ENCODE data around the gene ZFPM1.

ZFPM1 gene

DNA sequence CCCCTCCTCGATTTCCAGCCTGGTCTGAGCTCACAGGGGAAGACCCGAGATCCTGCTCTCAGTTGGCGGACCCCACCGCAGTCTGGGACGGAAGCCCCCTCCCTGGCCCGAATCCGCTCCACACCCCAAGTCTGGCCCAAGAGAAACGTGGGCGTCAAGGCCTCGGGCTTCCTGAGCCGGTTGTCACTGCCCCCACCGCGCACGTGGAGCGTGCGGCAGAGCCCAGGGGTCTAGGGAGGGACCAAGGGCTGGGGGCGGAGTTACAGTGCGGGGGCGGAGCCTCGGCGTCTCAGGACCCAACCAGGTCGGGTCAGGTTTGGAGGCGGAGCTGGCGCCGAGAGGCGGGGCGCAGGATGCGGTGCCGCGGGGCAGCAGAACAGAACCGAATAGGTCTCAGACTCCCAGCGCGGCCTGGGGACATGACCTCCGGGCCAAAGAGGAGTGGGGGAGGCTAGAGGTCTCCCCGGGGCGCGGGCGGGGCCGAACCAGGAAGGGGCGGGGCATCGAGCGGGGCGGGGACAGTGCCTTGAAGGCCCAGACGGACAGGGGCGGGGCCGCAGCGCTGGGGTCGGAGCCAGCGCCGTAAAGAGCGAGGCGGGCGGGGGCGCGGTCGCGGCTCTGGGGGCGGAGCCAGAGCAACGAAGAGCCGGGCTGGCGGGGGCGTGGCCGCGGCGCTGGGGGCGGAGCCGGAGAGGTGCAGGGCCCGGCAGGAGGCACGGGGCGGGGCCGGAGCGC, 431 bp upstream of the ZFPM1 start:
- DNase-seq, result peak; percentile 100

DNA sequence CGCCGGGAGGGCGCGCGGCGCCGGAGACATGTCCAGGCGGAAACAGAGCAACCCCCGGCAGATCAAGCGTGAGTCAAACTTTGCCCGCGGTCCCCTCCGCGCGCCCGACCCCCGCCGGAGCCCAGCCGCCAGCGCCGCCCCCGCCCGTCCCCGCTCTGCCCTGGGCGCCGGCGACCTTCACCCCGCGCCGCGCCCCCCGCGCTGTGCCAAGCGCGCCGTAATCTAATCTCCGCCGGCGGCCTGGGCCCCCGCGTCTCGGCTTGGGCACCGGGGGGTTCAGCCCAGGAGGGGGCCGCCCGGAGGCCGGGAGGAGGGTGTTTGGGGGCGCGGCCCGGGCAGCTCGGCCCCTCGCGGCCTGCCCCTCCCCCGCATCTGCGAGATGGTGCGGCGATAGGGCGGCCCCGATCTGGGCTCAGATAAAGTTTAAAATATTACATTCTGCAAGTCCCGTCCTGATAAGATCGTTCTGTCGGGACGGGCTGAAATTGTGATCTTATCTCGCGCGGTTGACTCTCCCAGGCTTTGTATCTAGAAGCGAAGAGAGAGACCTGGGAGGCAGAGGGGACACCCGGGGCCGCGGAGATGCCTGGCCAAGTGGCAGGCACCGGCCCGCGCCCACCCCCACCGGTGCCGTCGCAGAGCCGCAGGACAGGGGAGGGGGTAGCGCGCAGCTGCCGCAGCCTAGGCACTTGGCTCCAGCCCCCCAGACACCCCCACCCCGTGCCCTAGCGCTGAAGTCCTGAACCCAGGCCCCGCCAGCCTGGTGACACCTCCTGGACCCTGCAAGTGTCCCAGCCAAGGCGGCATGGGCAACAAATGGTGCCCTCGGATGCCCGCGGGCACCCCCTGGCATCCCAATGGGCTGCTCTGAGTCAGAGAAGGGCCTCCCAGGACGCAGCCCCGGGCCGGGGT, 787 bp downstream of the ZFPM1 start:
- DNase-seq, result peak; percentile 40

DNA sequence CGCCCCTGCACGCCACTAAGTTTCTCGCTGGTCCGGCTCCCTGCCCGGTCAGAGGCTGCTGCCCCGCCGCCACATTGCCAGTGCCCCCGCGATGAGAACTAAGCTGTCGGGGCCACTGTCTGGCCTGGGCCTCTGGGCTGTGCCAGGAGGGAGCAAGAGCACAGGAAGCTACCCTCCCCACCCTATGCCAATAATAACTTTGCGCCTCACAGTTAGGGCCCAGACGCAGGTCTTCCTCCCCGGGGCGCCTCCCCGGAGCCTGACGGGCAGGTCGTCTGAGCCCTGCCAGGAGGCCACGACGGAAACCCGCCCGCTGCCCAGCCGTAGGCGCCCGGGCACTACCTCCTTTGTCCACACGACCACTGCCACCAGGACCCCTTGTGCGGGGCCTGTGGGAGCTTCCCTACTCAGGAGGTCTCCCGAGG, 1.5 kb downstream of the ZFPM1 start:
- DNase-seq, result peak; percentile 66

DNA sequence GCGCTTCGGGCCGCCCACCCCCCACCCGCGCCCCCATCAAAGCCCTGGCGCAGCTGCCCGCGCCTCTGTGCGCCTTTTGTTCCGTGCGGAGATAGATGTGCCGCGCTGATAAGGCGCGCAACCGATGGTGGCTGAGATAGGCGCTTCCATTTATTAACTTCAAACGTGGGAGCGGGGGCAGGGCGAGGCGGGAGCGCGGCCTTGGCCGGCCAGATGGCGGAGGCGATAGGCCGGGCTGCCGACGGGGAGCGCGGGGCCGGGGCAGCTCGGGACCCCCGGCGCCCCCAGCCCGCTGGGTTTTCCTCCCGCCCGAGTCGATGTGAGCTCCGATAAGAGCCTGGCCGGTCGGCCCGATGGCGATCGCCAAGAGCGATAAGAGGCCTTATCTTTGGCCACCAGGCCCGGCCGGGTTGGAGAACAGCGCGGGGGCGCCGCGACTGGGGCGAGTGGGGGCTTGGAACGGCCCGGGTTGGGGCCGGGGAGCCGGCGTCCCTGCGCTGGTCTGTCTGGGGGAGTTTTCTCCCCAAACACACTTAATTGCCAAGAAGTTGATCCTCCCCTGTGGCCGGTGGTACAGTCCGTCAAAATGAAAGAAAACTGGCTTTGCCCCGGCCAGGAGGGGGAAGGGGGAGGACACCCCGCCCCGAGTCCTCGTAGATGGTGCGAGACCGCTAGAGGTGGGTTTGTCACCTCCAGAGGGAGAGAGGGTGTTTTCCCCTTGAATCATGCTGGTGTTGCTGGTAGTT, 2.7 kb downstream of the ZFPM1 start:
- DNase-seq, result peak; percentile 71

DNA sequence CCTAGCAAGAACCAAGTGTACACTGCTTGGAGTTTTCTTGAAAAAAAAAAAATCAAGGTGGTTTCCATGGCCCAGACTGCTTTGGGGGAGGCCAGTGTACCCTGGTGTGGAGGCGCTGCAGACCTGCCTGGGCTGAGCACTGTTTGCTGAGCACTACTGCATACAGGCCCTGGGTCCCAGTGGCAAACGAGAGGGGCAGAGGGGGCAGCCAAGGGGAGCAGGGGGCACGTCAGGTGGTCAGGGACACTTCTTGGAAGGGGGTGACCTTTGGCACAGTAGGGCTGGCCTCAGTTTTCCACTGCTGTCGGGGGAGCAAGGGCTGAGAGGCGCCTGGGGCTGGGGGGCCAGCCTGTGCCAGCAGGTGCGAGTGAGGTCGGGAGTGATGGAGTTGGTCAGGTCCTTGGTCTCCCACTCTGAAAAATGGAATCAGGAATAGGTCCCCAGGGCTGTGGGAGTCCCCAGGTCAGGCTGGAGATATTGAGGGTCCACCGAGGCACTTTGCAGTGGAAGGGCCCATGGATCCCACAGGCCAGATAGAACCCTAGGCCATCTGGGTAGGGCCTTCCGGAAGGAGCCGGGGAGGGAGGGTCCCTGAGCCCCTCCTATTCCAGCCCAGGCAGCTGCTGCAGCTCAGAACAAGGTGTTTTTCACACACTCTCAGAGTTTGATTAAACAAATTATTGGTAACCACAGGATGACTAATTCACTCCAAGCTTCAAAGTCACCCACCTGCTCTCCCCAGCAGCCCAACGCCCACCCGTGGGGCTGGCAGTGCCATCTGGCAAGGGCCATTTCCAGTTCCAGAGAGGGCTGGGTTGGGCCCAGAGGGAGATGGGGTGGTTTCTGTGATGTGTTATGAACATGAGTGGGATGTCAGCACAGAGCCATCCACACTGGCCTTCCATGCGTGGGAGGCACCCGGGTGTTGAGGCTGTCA, 3.5 kb downstream of the ZFPM1 start:
- DNase-seq, result peak; percentile 71

DNA sequence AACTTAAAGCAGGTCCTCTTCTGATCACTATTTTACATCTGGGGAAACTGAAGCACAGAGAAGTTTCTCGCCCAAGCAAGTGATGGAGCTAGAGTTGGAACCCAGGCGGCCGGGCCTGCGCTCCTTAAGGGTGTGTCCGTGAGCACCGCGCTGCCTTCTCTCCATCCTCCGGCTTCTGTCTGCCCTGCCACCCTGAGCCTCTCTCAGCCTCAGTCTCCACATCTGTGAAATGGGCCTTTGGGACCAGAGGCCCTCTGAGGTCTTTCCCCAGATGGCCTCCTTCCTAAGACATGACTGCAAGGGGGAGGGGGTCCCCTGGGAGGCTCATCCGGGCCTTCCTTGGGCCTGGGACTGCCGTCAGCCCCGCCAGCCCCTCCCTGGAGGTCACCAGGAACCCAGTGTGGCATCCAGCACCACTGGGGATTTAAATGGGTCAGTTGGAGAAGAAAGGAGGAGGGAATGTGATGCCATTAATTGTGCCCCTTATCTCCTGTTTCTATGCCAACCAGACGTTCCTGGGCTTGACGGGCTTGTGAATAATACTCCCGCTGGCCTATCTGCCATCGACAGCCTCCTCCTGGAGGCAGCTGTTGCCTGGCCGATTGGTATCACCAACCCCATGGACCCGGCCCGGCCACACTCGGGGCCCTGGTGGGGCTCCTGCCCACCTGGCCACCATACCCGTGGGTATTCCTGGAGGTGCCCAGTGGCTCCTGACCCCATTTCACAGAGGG, 5.1 kb downstream of the ZFPM1 start:
- no peak for DNase-seq

DNA sequence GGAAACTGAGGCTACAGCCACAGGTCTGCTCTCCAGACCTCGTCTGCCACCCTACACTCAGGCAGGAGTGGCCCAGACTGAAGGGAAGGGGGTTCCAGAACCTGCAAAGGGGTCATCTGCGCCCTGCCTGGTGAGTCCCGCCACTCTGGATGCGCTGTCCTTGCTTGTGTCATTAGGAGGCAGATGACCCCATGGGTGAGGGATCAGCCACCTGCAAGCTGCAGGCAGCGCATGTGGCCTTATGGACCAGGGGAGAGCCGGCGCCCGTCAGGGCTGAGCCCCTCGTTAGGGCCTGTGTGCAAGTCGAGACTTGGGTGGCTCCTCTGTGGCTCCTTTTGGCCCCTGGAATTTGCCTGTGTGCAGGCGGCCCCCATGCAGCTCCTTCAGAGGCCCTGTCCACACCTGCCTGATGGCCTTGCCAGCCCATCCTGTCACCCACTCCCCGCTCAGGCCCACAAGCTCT, 5.7 kb downstream of the ZFPM1 start:
- no peak for DNase-seq

DNA sequence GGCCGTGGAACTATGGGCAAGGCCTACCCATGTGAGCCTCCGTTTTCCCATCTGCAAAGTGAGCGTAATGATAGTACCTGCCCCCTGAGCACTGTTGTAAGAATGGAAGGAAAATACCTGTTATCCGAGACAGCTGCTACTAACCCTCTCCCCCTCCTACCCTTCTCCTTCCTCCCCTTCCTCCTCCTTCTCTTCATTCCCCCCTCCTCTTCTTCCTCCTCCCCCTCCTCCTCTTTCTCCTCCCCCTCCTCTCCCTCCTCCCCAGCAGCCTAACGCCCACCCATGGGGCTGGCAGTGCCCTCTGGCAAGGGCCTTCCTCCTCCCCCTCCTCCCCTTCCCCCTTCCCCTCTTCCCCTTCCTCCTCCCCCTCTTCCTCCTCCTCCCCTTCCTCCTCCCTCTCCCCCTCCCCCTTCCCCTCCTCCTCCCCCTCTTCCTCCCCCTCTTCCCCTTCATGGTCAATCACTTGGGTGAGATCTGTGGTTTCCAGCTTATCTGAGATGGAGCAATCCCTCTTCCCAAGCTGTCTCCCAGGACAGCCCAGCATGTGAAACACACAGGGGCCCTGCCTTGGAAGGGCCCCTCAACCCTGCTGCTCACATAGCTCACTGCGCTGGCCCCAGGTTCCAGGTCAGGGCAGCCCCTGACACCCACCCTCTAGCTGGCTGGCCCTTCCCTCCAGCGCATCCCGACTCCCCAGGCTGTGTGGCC, 6.4 kb downstream of the ZFPM1 start:
- no peak for DNase-seq

DNA sequence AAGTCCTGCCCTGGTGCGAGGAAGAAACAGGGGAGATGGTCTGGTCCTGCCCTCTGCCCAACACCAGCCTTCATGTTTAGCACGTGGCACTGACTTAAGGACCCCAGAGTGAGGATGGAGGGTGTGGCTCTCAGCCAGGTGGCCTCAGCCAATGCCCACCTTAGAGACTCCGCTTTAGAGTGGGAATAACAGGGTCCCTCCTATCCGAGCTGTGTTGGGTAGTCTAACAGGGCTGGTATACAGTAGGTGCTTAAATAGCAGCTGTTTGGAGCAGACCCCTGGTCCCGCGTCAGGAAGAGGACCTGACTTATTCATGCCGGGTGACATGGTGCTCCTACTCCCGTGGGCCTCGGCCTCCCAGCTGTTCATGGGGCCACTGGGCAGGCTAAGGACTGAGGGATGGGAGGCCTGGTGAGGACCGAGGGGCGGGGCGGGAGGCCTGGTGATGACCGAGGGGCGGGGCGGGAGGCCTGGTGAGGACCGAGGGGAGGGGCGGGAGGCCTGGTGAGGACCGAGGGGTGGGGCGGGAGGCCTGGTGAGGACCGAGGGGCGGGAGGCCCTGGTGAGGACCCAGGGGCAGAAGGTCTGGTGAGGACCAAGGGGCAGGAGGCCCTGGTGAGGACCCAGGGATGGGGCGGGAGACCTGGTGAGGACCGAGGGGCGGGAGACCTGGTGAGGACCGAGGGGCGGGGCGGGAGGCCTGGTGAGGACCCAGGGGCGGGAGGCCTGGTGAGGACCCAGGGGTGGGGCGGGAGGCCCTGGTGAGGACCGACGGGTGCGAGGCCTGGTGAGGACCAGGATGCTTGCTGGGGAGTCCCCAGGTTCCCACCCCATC, 7.6 kb downstream of the ZFPM1 start:
- no peak for DNase-seq

DNA sequence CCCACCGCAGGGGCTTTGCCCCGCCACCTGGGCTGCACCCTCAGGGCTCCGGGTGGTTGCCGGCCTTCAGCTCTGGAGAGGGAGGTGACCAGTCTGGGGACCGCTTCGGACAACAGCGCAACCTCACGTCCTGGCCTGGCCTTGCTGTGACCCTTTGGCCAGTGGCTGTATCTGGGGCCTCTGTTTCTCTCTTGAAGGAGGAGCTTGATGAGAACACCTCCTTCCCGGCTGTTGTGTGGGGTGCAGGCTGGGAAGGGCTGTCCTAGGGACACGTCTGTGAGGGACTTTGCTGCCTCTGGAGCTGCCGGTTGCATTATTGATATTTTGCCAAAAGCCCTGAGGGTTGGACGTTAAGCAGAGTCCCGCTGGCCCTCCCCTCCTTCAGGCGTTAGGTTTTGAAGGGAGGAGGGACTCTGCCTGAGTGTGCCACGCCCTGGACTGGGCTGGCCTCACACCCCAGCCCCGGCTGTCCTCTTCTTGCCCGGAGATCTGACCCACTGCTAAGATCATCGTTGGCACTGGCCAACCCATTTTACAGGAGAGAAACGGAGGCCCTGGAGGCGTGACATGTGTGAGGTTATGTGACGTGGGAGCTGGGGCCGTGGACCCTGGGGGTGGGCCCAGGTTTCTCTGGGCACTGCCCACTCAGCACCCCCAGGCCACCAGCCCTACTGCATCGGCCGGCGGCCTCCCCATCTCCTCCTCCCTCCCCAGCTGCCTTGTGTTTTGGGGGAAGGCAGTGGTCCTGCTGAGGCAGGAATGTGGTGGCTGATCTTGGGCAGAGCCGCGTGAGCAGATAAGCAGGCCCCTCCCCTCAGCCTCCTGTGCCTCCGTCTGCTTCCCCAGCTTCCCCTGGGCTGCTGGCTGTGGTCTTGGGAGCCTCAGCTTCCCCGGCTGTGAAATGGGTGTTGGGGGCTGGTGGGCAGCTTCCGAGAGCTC, 8.5 kb downstream of the ZFPM1 start:
- no peak for DNase-seq

DNA sequence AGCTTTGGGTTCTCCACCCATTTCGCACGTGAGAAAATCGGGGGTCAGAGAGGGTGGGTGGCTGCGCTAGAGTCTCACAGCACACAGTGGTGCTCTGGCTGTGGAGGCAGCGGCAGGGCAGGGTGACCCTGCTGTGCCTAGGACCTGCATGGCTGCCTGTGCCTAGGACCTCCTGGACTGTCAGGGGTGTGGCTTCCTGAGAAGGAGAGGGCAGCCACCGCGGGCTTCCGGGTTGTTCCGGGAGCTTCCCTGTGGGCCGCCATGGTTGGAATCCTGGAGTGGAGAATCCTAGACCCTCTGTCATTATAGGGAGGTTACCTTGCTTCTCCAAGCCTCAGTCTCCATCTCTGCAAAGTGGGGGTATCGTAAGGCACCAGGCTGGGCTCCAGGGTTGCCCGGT, 9.3 kb downstream of the ZFPM1 start:
- DNase-seq, result no peak

DNA sequence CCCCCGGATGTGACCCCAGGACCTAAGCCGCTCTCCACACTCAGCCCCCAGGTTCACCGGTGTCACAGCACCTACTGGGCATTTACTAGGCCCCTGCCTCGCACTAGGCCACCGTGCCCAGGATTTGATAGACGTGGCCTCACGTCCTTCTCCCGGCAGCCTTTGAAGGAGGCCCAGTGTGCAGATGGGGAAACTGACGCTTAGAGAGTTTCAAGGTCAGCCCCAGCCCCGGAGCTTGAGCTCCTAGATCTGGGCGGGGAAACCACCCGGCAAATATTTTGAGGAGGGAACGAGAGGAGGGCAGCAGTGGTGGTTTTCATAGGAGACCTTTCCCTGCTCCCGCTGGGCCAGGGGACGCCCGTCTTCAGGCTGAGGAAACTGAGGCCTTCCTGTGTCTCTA, 10.3 kb downstream of the ZFPM1 start:
- no peak for DNase-seq

DNA sequence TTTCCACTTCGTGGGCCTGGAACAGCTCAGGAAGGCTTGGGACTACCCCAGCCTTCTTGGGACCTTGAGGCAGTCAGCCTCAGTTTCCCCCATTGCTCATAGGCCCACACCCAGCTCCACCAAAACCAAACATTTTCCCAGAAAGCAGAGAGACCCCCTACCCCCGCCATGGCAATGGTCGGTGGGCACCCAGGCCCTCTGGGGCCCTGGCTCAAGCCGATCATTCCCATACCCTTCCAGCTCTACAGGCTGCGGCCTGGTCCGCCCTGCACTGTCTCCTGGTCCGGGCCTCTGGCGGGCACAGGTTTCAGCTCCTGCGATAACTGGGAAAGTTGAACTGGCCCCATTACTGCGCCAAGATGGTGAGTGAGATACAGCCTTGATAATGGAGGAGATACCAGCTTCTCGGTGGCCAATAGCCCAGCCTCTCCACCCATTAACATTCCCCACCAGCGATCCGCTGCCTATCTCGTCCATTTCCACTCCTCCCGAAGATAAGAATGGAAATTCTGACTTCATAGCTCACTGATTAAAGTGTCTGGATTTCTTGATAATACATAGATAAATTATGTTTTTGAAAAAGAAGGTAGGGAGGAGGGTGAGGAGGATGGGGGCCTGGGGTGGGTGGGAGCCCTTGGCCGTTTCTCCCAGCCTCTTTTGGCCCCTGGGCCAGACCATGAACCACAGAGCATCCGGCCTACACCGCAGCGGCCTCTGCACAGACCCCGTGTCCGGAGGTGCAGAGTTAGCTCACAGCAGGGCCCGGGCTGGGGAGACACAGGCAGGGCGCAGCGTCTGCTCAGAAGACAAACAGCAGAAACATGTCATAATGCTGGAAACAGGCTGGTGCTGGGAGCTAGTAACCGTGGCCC, 11.6 kb downstream of the ZFPM1 start:
- DNase-seq, result peak; percentile 24

DNA sequence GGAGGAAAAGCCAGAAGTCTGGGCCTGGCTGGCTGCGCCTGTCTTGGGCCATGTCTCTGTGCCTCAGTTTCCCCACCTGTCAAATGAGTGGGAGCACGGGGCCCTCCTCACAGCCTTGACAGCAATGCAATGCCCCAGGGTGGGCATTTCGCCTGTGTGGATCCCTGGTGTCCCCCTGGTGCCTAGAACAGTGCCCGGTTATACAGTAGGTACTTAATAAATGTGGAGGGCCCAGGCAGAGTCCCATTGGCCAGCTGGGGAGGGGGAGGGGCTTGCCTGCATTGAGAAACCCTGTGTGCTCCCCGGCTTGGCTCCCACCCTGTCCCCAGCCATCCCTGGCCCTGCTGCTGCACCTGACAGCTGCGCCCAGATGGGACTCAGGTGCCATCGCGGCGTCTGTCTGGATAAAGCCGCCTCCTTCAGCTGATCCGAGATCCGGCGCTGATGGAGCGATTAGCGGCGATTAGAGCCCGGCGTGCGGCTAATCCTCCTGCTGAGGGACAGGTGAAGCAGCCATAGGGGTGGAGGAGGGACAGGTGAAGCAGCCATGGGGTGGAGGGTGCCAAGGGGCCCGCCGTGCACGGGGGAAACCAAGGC, 12.4 kb downstream of the ZFPM1 start:
- no peak for DNase-seq

DNA sequence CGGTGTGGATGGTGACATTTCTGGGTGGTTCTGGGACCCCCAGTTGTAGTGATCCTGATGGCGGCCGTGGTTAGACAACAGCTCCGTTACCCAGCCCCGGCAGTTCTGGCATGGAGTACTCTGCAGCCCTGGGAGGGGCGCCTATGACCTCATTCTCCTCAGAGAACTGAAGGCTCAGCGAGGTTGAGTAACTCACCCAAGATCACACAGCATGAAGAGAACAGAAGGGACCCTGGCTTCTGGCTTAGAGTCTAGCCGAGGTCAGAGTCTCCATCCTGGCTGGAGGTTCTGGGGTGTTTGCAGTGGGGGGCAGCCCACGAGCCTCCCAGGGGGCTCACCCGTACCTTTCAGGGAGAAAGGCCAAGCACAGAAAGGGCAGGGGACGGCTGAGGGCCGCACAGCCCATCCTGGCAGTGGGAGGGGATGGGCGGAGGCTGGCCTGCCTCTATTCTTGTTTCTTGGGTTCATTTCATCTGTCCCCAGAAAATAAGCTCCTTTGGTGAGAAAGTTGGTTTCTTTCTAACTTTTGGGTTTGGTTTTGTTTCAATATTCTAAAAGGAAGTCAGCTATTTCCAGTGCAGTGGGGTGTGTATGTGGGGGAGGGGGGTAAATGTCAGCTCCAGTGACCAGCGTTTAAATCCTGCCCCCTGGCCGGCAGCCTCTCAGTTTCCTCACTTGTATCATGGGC, 13.2 kb downstream of the ZFPM1 start:
- peak; percentile 52 for DNase-seq

DNA sequence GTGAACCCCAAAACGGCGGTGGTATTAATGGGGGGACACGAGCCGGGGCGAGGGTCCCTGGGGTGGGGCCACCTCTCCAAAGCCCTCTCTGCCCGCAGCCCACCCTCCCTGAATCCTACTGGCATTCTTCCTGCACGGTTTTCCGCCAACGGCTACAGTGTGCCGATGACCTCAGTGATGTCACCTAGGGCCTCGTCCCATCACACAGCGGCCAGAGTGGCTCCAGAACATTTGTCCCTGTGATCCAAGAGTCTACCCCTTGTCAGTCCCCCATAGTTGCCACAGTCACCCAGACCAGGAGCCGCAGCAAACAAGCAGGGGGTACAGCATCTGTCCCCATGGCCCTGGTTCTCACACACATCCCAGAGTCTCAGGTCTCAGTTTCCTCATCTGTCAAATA, 13.9 kb downstream of the ZFPM1 start:
- no peak for DNase-seq

DNA sequence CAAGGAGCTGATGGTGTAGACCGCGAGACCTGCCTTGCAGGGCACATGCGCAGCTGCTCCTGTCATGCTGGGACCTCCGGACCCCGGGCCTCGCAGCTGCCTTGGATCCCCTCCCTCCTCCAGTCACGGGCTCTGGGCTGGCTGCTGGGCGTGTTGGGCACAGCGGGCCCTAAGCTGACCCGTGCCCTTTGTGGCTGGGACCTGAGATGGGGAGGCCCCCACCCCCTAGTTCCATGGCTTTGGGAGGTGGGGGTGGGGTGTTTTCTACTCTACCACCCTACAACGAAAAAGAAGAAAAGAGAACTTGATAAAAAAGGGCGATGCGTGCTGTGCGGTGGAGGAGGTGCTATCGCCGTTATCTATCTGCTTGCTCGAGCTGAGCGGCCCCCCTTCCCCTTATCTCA, 14.5 kb downstream of the ZFPM1 start:
- no peak for DNase-seq

All from CD4-positive, alpha-beta T cell treated with Interleukin-6 for 4 hours (primary cell).